Panc1 (cell line): ENCODE measurements around the gene CD34. TPM values are rescaled to one million over a fixed set of nuclear protein-coding genes. Genes with fewer than 3 reads are reported as not detected.

Experiments used
- ATAC-seq: fragments of 200-7000 bp; cut with Tn5 transposase; 2 replicates; pipeline ENCODE4 v1.9.1; 2020; ENCODE audit warnings: mild to moderate bottlenecking, moderate library complexity
- BruUV-seq: library from RNA; stranded (reverse); fragments of 400-500 nt; replicated peaks from 2 replicates; lab custom pipeline; 2021; lab: Mats Ljungman, UMichigan
- CTCF ChIA-PET: fragments of 300-600 bp; sonication (Branson Sonifier 250); formaldehyde crosslinking; loops from one replicate; lab custom pipeline; 2022; ENCODE audit warnings: antibody characterized with exemption; lab: Charles Lee
- POLR2A ChIA-PET: fragments of 300-600 bp; sonication (Branson Sonifier 250); formaldehyde crosslinking; loops from one replicate; lab custom pipeline; 2022; ENCODE audit warnings: antibody characterized with exemption; lab: Charles Lee
- DNase-seq: peaks from one replicate; pipeline ENCODE4 v3.0.0-alpha.2; 2010; ENCODE audit warnings: low read depth, low spot score
- H3K27ac ChIP-seq: 2 replicates; pipeline ENCODE4 v1.5.1; 2011; ENCODE audit warnings: mild to moderate bottlenecking, low read length, inconsistent platforms
- H3K27me3 ChIP-seq: fragments of 200-500 bp; sonication (Bioruptor generic); 2 replicates; pipeline ENCODE4 v1.6.0; 2014; ENCODE audit warnings: low read length, inconsistent platforms; ENCODE audit not compliant: control insufficient read depth, insufficient read depth
- H3K36me3 ChIP-seq: fragments of 200-500 bp; sonication (Bioruptor generic); 2 replicates; pipeline ENCODE4 v1.5.1; 2014; ENCODE audit warnings: inconsistent platforms, mild to moderate bottlenecking, low read length, moderate library complexity; ENCODE audit not compliant: control insufficient read depth, insufficient read depth
- H3K4me1 ChIP-seq: 2 replicates; pipeline ENCODE4 v1.5.1; 2011; ENCODE audit warnings: inconsistent platforms, mild to moderate bottlenecking, low read length, moderate library complexity; ENCODE audit not compliant: control insufficient read depth, insufficient read depth
- H3K4me3 ChIP-seq, 2 experiments: 2 replicates each; pipeline ENCODE4 v1.5.1; 2011 to 2012; ENCODE audit warnings: low read depth in 2 of 2, low read length in 2 of 2, mild to moderate bottlenecking in 2 of 2, inconsistent platforms in 1 of 2, moderate library complexity in 1 of 2
- H3K9me3 ChIP-seq: fragments of 200-500 bp; sonication (Bioruptor generic); 2 replicates; pipeline ENCODE4 v1.5.1; 2014; ENCODE audit warnings: low read depth, mild to moderate bottlenecking, inconsistent platforms, low read length, moderate library complexity; ENCODE audit not compliant: control insufficient read depth, insufficient read depth
- CTCF ChIP-seq: fragments of 450-650 bp; IDR thresholded peaks from 2 replicates; pipeline ENCODE4 v1.5.1; 2017; ENCODE audit warnings: mild to moderate bottlenecking
- POLR2AphosphoS5 ChIP-seq: IDR thresholded peaks from 2 replicates; pipeline ENCODE4 v1.6.1; 2012; ENCODE audit warnings: mild to moderate bottlenecking, low read depth, low read length, moderate library complexity
- REST ChIP-seq, 2 experiments: IDR thresholded peaks; 2 replicates each; pipeline ENCODE4 v1.6.1; 2011 to 2012; ENCODE audit warnings: low read depth in 2 of 2, control low read depth in 1 of 2, low read length in 1 of 2, mild to moderate bottlenecking in 1 of 2, moderate library complexity in 1 of 2; ENCODE audit not compliant: insufficient read depth in 1 of 2
- SIN3A ChIP-seq: IDR thresholded peaks from 2 replicates; pipeline ENCODE4 v1.6.1; 2012; ENCODE audit warnings: low read depth, mild to moderate bottlenecking, low read length, moderate library complexity, borderline replicate concordance; ENCODE audit not compliant: insufficient read depth
- TCF7L2 ChIP-seq: IDR thresholded peaks from 2 replicates; pipeline ENCODE4 v1.6.1; 2011; ENCODE audit warnings: mild to moderate bottlenecking, low read depth, low read length, inconsistent platforms
- in situ Hi-C: cut with HindIII; loops from 2 replicates; pipeline ENCODE4 v1.10.0; 2016; ENCODE audit warnings: low sequenced_read_pairs, low pct_unique_long_range_greater_than_20kb
- intact Hi-C: fragments of 100-400 bp; cut with micrococcal nuclease; formaldehyde crosslinking; loops from one replicate; pipeline ENCODE4 v1.10.0; 2022; ENCODE audit not compliant: unreplicated experiment
- total RNA-seq: library from RNA; stranded (reverse); gene quantifications from one replicate; pipeline ENCODE4 v1.2.1, GENCODE V29; 2021; ENCODE audit not compliant: unreplicated experiment

CD34 gene
- total RNA-seq, 1 experiment from 2014 or later = 0.15 TPM

- ATAC-seq (no peak), DNase-seq (no peak)
- Histone ChIP-seq H3K27me3 (peaks cover 13% of the 10 kb centered on the region), H3K4me1 (no peaks in the 10 kb centered on the region), H3K36me3 (no peaks in the 10 kb centered on the region), H3K27ac (no peak overlapping the region), H3K9me3 (no peaks in the 10 kb centered on the region), H3K4me3 (no peak overlapping the region)
- no peak for TF ChIP-seq CTCF
- no peak for TF ChIP-seq POLR2AphosphoS5
- TF ChIP-seq SIN3A = no peak
- no peak for TF ChIP-seq TCF7L2
- no peak for TF ChIP-seq REST (IDR thresholded peaks at IDR 0.05; ENCODE audit: insufficient read depth in 1 of 2, low read depth in 2 of 2, low read length in 1 of 2)
- POLR2A ChIA-PET = no interaction called here
- intact Hi-C loops (no loop called here), in situ Hi-C loops (no loop called here)
- CTCF ChIA-PET = no interaction called here
- no TSS peak for BruUV-seq
Observed at GRCh38 chr1:207911856-207912760, 1.2 kb upstream of the CD34 start.

- ATAC-seq (no peak), DNase-seq (no peak)
- POLR2A ChIA-PET = no interaction called here
- Histone ChIP-seq H3K36me3 (no peaks in the 10 kb centered on the region), H3K27ac (no peak overlapping the region), H3K4me3 (no peak overlapping the region), H3K27me3 (peaks cover 13% of the 10 kb centered on the region), H3K4me1 (no peaks in the 10 kb centered on the region), H3K9me3 (no peaks in the 10 kb centered on the region)
- intact Hi-C loops (no loop called here), in situ Hi-C loops (no loop called here)
- TF ChIP-seq CTCF (no peak), POLR2AphosphoS5 (no peak), SIN3A (no peak)
- CTCF ChIA-PET = no interaction called here
- BruUV-seq = no TSS peak
Observed at GRCh38 chr1:207909687-207910086, 1.2 kb downstream of the CD34 start.
